ENCODE data around the gene NUP85. TPM values are rescaled to one million over a fixed set of nuclear protein-coding genes. Genes with fewer than 3 reads are reported as not detected.
"Not testable (repeated sequence)": the region's sequence is repeated elsewhere in the genome, so short reads cannot be mapped to it uniquely, and the experiment has no call there.

Gene NUP85
- total RNA-seq, 2 donors from 2014 or later = 75.0 to 75.3 TPM

- H3K9me3 ChIP-seq (ENCODE audit: control insufficient read depth, low read length, poor library complexity, severe bottlenecking) = no peaks in the 10 kb centered on the region
- peak; percentile 85 to 92 (median 88) for DNase-seq
- ATAC-seq = peak; percentile 92
- peak overlapping the region; percentile 90 for H3K4me3 Mint-ChIP-seq
- H3K27me3 Mint-ChIP-seq = no peaks in the 10 kb centered on the region
- peaks cover 2% of the 10 kb centered on the region for H3K36me3 Mint-ChIP-seq (ENCODE audit: low read depth)
- peaks cover 26% of the 10 kb centered on the region for H3K4me1 Mint-ChIP-seq
- peak overlapping the region; percentile 74 for H3K27ac Mint-ChIP-seq
These were observed 65.9 kb downstream of the NUP85 start for GRCh38 chr17:75271233-75271954.

- peaks cover 26% of the 10 kb centered on the region for H3K4me1 Mint-ChIP-seq
- H3K27me3 Mint-ChIP-seq = no peaks in the 10 kb centered on the region
- H3K27ac Mint-ChIP-seq = peak overlapping the region; percentile 81
- H3K9me3 ChIP-seq (ENCODE audit: control insufficient read depth, low read length, poor library complexity, severe bottlenecking) = no peaks in the 10 kb centered on the region
- no peak for ATAC-seq
- no peak for DNase-seq
- peaks cover 2% of the 10 kb centered on the region for H3K36me3 Mint-ChIP-seq (ENCODE audit: low read depth)
- peak overlapping the region; percentile 90 for H3K4me3 Mint-ChIP-seq
These were observed 66.7 kb downstream of the NUP85 start for GRCh38 chr17:75271955-75272847.

GRCh38 chr17:75272848-75273184 lies 67.3 kb downstream of the NUP85 start:
- no peaks in the 10 kb centered on the region for H3K9me3 ChIP-seq (ENCODE audit: control insufficient read depth, low read length, poor library complexity, severe bottlenecking)
- ATAC-seq = no peak
- DNase-seq = no peak
- Mint-ChIP-seq H3K36me3 (ENCODE audit: low read depth) (peaks cover 2% of the 10 kb centered on the region), H3K27me3 (no peaks in the 10 kb centered on the region), H3K27ac (peak overlapping the region; percentile 81), H3K4me3 (peak overlapping the region; percentile 90), H3K4me1 (peaks cover 26% of the 10 kb centered on the region)

- H3K9me3 ChIP-seq (ENCODE audit: control insufficient read depth, low read length, poor library complexity, severe bottlenecking) = no peaks in the 10 kb centered on the region
- Mint-ChIP-seq H3K27me3 (no peaks in the 10 kb centered on the region), H3K27ac (peak overlapping the region; percentile 81), H3K4me3 (no peak overlapping the region), H3K4me1 (peaks cover 24% of the 10 kb centered on the region), H3K36me3 (ENCODE audit: low read depth) (peaks cover 2% of the 10 kb centered on the region)
- DNase-seq = no peak
- no peak for ATAC-seq
These were observed 68.7 kb downstream of the NUP85 start for GRCh38 chr17:75273977-75274708.

- ATAC-seq (no peak), DNase-seq (no peak)
- Mint-ChIP-seq H3K36me3 (ENCODE audit: low read depth) (peaks cover 2% of the 10 kb centered on the region), H3K4me1 (peaks cover 11% of the 10 kb centered on the region), H3K4me3 (no peak overlapping the region), H3K27me3 (no peaks in the 10 kb centered on the region), H3K27ac (no peak overlapping the region)
- no peaks in the 10 kb centered on the region for H3K9me3 ChIP-seq (ENCODE audit: control insufficient read depth, low read length, poor library complexity, severe bottlenecking)
These were observed 72.2 kb downstream of the NUP85 start for GRCh38 chr17:75277664-75278071.

GRCh38 chr17:75280189-75280588 lies 74.7 kb downstream of the NUP85 start:
- H3K4me3 Mint-ChIP-seq; DNase-seq; ATAC-seq; H3K27me3 Mint-ChIP-seq; H3K27ac Mint-ChIP-seq; H3K4me1 Mint-ChIP-seq; H3K36me3 Mint-ChIP-seq (ENCODE audit: low read depth); H3K9me3 ChIP-seq (ENCODE audit: control insufficient read depth, low read length, poor library complexity, severe bottlenecking): not testable (repeated sequence)

- Mint-ChIP-seq H3K27me3 (no peaks in the 10 kb centered on the region), H3K36me3 (ENCODE audit: low read depth) (peaks cover 2% of the 10 kb centered on the region), H3K27ac (no peak overlapping the region), H3K4me1 (peaks cover 12% of the 10 kb centered on the region), H3K4me3 (no peak overlapping the region)
- DNase-seq = no peak
- no peaks in the 10 kb centered on the region for H3K9me3 ChIP-seq (ENCODE audit: control insufficient read depth, low read length, poor library complexity, severe bottlenecking)
- ATAC-seq = no peak
These were observed 79.6 kb downstream of the NUP85 start for GRCh38 chr17:75285123-75285522.

Other genes starting within 250 kb of the NUP85 start
- 10 to 100 TPM; 10.6 to 14.9 TPM for gene HID1, start 232.9 kb upstream of the NUP85 start, total RNA-seq
- gene CDR2L, start 218.0 kb upstream of the NUP85 start, total RNA-seq = under 1 TPM in 1 of 2 donors, not detected in 1; 0.86 TPM
- 10 to 100 TPM; 13.7 to 19.1 TPM for gene MRPL58, start 193.0 kb upstream of the NUP85 start, total RNA-seq
- 100 to 1,000 TPM; 123 to 145 TPM for gene ATP5PD, start 158.7 kb upstream of the NUP85 start, total RNA-seq
- gene KCTD2, start 158.5 kb upstream of the NUP85 start, total RNA-seq = 10 to 100 TPM; 20.4 to 27.7 TPM
- gene SLC16A5, start 117.7 kb upstream of the NUP85 start, total RNA-seq = 10 to 100 TPM; 11.7 to 14.9 TPM
- 1 to 10 TPM; 8.9 to 9.3 TPM for gene ARMC7, start 95.7 kb upstream of the NUP85 start, total RNA-seq
- gene NT5C, start 73.9 kb upstream of the NUP85 start, total RNA-seq = 10 to 100 TPM; 20.6 to 29.8 TPM
- 10 to 100 TPM; 40.0 to 46.8 TPM for gene JPT1, start 51.2 kb upstream of the NUP85 start, total RNA-seq
- 100 to 1,000 TPM; 216 to 236 TPM for gene SUMO2, start 22.7 kb upstream of the NUP85 start, total RNA-seq
- gene GGA3, start 55.9 kb downstream of the NUP85 start, total RNA-seq = 10 to 100 TPM; 85.4 to 89.1 TPM
- 10 to 100 TPM; 33.9 to 35.6 TPM for gene MRPS7, start 56.2 kb downstream of the NUP85 start, total RNA-seq
- 10 to 100 TPM; 27.0 to 35.0 TPM for gene MIF4GD, start 65.6 kb downstream of the NUP85 start, total RNA-seq
- 10 to 100 TPM; 13.7 to 15.1 TPM for gene SLC25A19, start 83.8 kb downstream of the NUP85 start, total RNA-seq
- gene GRB2, start 200.0 kb downstream of the NUP85 start, total RNA-seq = 100 to 1,000 TPM; 112 to 117 TPM

Data from T-helper 17 cell (primary cell).